ENCODE data around the gene KCNQ1.

- TF ChIP-seq ZFP30 (CRISPR knock-in tag; IDR thresholded peaks at IDR 0.05) (no peak), PATZ1 (CRISPR knock-in tag; IDR thresholded peaks at IDR 0.05; ENCODE audit: borderline replicate concordance) (no peak), RARB (CRISPR knock-in tag; IDR thresholded peaks at IDR 0.05) (no peak), ZNF70 (CRISPR knock-in tag; IDR thresholded peaks at IDR 0.05) (no peak), ESRRG (CRISPR knock-in tag; IDR thresholded peaks at IDR 0.05) (no peak), ISL1 (CRISPR knock-in tag; IDR thresholded peaks at IDR 0.05) (no peak), ARNTL (CRISPR knock-in tag; IDR thresholded peaks at IDR 0.05; ENCODE audit: borderline replicate concordance, low read depth) (no peak), GLIS3 (CRISPR knock-in tag; IDR thresholded peaks at IDR 0.05) (no peak), ZNF8 (CRISPR knock-in tag; IDR thresholded peaks at IDR 0.05) (no peak), TSHZ2 (CRISPR knock-in tag; IDR thresholded peaks at IDR 0.05) (no peak), CSRNP3 (CRISPR knock-in tag; IDR thresholded peaks at IDR 0.05) (no peak), ZC3H10 (CRISPR knock-in tag; IDR thresholded peaks at IDR 0.05) (no peak)
Observed at GRCh38 chr11:2578929-2579270, 134.1 kb downstream of the KCNQ1 start.

Data from SK-N-SH treated with all-trans-retinoic acid at 6 μM for 48 hours (cell line).